ENCODE measurements around the gene SETD2. TPM values are rescaled to one million over a fixed set of nuclear protein-coding genes. Genes with fewer than 3 reads are reported as not detected.
"Not testable (repeated sequence)": the region's sequence is repeated elsewhere in the genome, so short reads cannot be mapped to it uniquely, and the experiment has no call there.

SETD2 gene
- total RNA-seq, 2 donors from 2014 or later = 38.3 to 49.3 TPM

DNA sequence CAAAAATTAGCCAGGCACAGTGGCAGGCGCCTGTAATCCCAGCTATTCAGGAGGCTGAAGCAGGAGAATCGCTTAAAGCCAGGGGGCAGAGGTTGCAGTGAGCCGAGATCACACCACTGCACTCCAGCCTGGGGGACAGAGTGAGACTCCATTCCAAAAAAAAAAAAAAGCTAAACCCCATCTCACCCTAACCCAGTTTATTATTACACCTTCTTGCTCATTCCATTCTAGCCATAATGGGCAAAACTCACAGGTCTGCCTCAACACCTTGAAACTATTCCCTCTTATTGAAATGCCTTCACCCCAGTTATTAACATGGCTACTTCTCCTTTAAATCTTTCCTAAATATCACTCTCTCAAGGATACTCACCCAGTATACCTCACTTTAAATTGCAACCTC is 4.1 kb downstream of the SETD2 start:
- DNase-seq (ENCODE audit: low spot score) = no peak
- intact Hi-C loops (cut with DNase I) = loop anchor here in 1 of 2 donors (10.0 kb wide), 1 partner anchor 235 kb away; no protein-coding TSS in a partner anchor

GRCh38 chr3:47158208-47158607 is 5.7 kb downstream of the SETD2 start:
- DNase-seq (ENCODE audit: low spot score) = no peak
- intact Hi-C loops (cut with DNase I) = no loop called here

GRCh38 chr3:47156396-47156795 is 7.5 kb downstream of the SETD2 start:
- intact Hi-C loops (cut with DNase I) = no loop called here
- no peak for DNase-seq (ENCODE audit: low spot score)

DNA sequence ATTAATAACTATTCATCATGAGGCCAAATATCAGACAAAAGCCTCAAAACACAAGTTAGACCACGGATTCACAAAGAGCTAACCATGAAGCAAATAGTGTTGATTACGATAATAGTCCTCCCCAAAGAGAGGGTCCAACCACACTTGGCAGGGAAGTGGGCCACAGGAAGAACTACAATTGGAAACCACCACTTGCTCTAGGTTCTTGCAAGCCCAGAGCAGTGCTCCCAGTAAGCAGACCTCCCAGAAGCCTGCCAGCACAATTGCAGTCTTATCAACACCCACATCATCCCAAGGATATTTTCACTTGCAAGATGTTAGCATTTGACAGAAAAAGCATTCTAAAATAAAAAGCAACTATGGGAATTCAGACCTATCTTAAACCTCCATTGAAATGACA is 11.3 kb downstream of the SETD2 start:
- DNase-seq (ENCODE audit: low spot score) = no peak
- intact Hi-C loops (cut with DNase I) = no loop called here

GRCh38 chr3:47151836-47152235 is 12.1 kb downstream of the SETD2 start:
- intact Hi-C loops (cut with DNase I) = no loop called here
- no peak for DNase-seq (ENCODE audit: low spot score)

GRCh38 chr3:47149339-47149933 is 14.5 kb downstream of the SETD2 start:
- no peak for DNase-seq (ENCODE audit: low spot score)
- intact Hi-C loops (cut with DNase I) = no loop called here

DNA sequence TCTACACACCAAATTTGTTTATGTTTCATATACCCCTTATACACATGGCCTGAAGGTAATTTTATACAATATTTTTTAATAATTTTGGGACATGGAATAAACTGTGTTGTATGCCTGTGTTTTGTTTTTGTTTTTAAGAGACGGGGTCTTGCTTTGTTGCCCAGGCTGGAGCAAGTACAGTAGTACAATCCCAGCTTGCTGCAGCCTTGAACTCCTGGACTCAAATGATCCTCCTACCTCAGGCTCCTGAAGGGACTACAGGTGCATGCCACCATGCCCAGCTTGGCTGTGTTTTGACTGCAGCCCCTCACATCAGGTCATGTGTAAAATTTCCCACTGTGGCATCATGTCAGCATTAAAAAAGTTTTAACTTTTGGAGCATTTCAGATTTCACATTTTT is 18.6 kb downstream of the SETD2 start:
- intact Hi-C loops (cut with DNase I) = no loop called here

DNA sequence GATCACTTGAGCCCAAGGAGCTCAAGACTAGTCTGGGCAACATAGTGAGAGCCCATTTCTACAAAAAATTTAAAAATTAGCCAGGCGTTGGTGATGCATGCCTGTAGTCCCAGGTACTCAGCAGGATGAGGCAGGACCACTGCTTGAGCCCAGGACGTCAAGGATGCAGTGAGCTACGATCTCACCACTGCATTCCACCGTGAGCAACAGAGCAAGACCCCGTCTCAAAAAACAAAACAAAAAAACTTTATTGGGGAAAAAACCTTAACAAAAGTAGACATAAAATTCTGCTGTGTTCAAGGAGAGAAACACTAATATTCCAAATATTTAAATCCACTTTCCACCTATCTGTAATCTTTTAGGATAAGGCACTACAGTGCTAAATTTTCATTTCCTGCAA is 20.8 kb downstream of the SETD2 start:
- intact Hi-C loops (cut with DNase I) = no loop called here
- DNase-seq (ENCODE audit: low spot score) = no peak

More for the DNA sequence above, 18.6 kb downstream of the SETD2 start:
- no peak for DNase-seq (ENCODE audit: low spot score)

- DNase-seq (ENCODE audit: low spot score) = not testable (repeated sequence)
Observed at GRCh38 chr3:47142536-47142935, 21.4 kb downstream of the SETD2 start.

GRCh38 chr3:47140973-47141461 is 22.9 kb downstream of the SETD2 start:
- intact Hi-C loops (cut with DNase I); DNase-seq (ENCODE audit: low spot score): not testable (repeated sequence)

More at GRCh38 chr3:47142536-47142935, 21.4 kb downstream of the SETD2 start:
- intact Hi-C loops (cut with DNase I) = not testable (repeated sequence)

GRCh38 chr3:47140553-47140952 is 23.4 kb downstream of the SETD2 start:
- intact Hi-C loops (cut with DNase I); DNase-seq (ENCODE audit: low spot score): not testable (repeated sequence)

GRCh38 chr3:47134311-47134710 is 29.6 kb downstream of the SETD2 start:
- intact Hi-C loops (cut with DNase I) = no loop called here
- DNase-seq (ENCODE audit: low spot score) = no peak

DNA sequence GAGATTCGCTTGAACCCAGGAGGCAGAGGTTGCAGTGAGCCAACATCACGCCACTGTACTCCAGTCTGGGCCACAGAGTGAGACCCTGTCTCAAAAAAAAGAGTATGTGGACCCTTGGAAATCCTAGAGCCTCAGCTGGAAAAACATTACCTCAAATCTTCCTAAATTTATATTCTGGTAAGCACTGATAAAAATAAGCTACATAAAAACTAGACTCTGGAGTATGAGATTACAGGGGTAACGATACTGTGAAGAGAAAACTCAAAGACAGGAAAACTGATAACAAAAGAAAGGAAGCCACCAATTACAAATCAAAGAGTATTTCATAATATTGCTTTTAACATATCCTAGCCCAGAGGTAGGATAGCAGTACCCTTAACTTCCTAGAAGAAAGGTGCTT is 30.3 kb downstream of the SETD2 start:
- DNase-seq (ENCODE audit: low spot score) = no peak
- intact Hi-C loops (cut with DNase I) = no loop called here

- intact Hi-C loops (cut with DNase I) = no loop called here
Observed at GRCh38 chr3:47130557-47130956, 33.4 kb downstream of the SETD2 start.

GRCh38 chr3:47128137-47128536 is 35.8 kb downstream of the SETD2 start:
- intact Hi-C loops (cut with DNase I) = no loop called here

More at GRCh38 chr3:47130557-47130956, 33.4 kb downstream of the SETD2 start:
- DNase-seq (ENCODE audit: low spot score) = no peak

GRCh38 chr3:47123857-47124256 is 40.1 kb downstream of the SETD2 start:
- DNase-seq (ENCODE audit: low spot score) = no peak
- intact Hi-C loops (cut with DNase I) = no loop called here

More at GRCh38 chr3:47128137-47128536, 35.8 kb downstream of the SETD2 start:
- no peak for DNase-seq (ENCODE audit: low spot score)

DNA sequence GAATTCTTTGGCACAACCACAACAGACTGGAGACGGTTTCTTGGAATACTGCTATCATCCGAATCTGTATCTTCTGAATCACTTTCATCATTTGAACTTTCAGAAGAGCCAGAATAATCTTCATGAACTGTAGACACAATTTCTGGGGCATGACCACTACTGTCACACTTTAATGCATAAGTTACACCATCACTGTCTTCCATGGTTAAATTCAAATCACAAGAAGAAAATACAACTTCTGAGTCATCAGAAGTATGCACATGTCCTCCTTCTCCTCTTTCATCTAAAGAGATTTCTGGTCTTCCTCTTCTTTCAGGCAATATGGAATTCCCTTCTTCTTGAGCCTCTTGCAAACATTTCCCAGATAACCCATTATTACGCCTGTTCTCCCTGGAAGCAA is 42.5 kb downstream of the SETD2 start:
- intact Hi-C loops (cut with DNase I) = no loop called here
- no peak for DNase-seq (ENCODE audit: low spot score)

DNA sequence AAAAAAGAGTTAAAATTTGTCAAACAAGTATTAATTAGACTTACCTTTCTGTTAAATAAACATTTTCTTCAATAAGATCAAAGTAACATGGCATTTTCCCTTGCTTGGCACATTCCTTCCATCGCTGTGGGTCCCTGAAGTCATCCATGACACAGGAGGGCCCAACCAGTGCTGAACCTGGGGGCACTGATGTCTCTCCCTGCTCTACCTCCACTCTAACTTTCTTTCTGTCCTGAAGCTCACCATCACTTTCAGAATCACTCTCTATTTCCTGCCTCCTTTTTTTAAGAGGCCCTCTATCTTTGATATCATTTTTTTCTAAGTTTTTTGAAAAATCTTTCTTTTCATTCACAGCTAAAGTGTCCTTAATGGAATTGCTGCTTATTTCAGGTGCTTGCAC is 43.8 kb downstream of the SETD2 start:
- intact Hi-C loops (cut with DNase I) = no loop called here
- DNase-seq (ENCODE audit: low spot score) = no peak

DNA sequence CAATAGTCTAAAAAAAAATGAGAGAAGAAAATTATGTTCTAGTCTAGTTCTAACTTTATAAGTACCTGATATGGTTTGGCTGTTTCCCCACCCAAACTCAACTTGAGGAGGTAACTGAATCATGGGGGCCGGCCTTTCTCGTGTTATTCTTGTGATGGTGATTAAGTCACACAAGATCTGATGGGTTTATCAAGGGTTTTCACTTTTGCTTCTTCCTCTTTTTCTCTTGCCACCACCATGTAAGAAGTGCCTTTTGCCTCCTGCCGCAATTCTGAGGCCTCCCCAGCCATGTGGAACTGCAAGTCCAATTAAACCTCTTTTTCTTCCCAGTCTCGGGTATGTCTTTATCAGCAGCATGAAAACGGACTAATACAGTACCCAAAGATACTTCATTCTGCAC is 44.5 kb downstream of the SETD2 start:
- intact Hi-C loops (cut with DNase I); DNase-seq (ENCODE audit: low spot score): not testable (repeated sequence)

- intact Hi-C loops (cut with DNase I) = no loop called here
- no peak for DNase-seq (ENCODE audit: low spot score)
Observed at GRCh38 chr3:47117807-47118364, 46.0 kb downstream of the SETD2 start.

DNA sequence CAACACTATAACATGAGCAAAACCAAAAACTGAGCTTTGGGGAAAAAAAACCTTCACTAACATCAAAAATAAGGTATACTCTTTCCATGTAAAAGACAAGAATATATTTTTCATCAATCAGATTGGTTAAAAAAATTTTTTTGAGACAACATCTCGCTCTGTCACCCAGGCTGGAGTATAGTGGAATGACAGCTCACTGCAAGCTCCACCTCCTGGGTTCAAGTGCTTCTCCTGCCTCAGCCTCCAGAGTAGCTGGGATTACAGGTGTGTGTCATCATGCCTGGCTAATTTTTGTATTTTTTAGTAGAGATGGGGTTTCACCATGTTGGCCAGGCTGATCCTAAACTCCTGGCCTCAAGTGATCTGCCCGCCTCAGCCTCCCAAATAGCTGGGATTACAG is 48.4 kb downstream of the SETD2 start:
- intact Hi-C loops (cut with DNase I); DNase-seq (ENCODE audit: low spot score): not testable (repeated sequence)
